HepG2 (cell line): ENCODE results near the gene GNGT2. TPM values are rescaled to one million over a fixed set of nuclear protein-coding genes. Genes with fewer than 3 reads are reported as not detected.

Experiments used
- AHDC1 ChIP-seq: sonication (generic); formaldehyde crosslinking; IDR thresholded peaks from 2 replicates; pipeline ENCODE4 v1.5.1; 2020; ENCODE audit warnings: mild to moderate bottlenecking, missing genetic modification reagents, borderline replicate concordance
- CSRNP2 ChIP-seq: sonication (generic); formaldehyde crosslinking; conservative IDR thresholded peaks from 2 replicates; pipeline ENCODE4 v1.8.0; 2022; ENCODE audit warnings: low read depth, missing genetic modification reagents
- FOXO4 ChIP-seq: sonication (generic); formaldehyde crosslinking; conservative IDR thresholded peaks from 2 replicates; pipeline ENCODE4 v1.8.1; 2023; ENCODE audit warnings: missing genetic modification reagents
- KDM5B ChIP-seq: sonication (generic); formaldehyde crosslinking; IDR thresholded peaks from 2 replicates; pipeline ENCODE4 v1.4.0; 2020; ENCODE audit warnings: missing genetic modification reagents, mild to moderate bottlenecking, borderline replicate concordance
- RFX5 ChIP-seq: IDR thresholded peaks from 2 replicates; pipeline ENCODE4 v1.6.1; 2011; ENCODE audit warnings: low read depth, low read length, improper control_type of control experiment
- ZNF318 ChIP-seq: sonication (generic); formaldehyde crosslinking; IDR thresholded peaks from 2 replicates; pipeline ENCODE4 v1.4.0; 2020; ENCODE audit warnings: mild to moderate bottlenecking, missing genetic modification reagents
- ZNF549 ChIP-seq: sonication (generic); formaldehyde crosslinking; IDR thresholded peaks from 2 replicates; pipeline ENCODE4 v1.5.0; 2020; ENCODE audit warnings: missing genetic modification reagents
- ZNF740 ChIP-seq: sonication (generic); formaldehyde crosslinking; IDR thresholded peaks from 2 replicates; pipeline ENCODE4 v1.4.0; 2020; ENCODE audit warnings: missing genetic modification reagents
- ZNF879 ChIP-seq: sonication (generic); formaldehyde crosslinking; IDR thresholded peaks from 2 replicates; pipeline ENCODE4 v1.8.1; 2023; ENCODE audit warnings: missing genetic modification reagents
- polyA plus RNA-seq, 8 experiments: library from polyadenylated mRNA; depleted of rRNA in 3 of 8; stranded (reverse) in 7 of 8; unstranded in 1 of 8; fragments of >200 nt; fragmentation: Illumina TruSeq in 4 of 8; extraction: Trizol in 4 of 8; gene quantifications; 2 replicates each; pipeline versions ENCODE4 v1.2.1 to v1.2.3, GENCODE V29; 2011 to 2016; ENCODE audit warnings: low read depth in 4 of 8, missing spikeins in 1 of 8, mixed read lengths in 1 of 8; ENCODE audit not compliant: insufficient read depth in 1 of 8
- total RNA-seq, 5 experiments: library from RNA; depleted of rRNA; stranded (reverse); fragments of >200 nt; fragmentation: Illumina TruSeq; extraction: Trizol; gene quantifications; 2 replicates each; pipeline ENCODE4 v1.2.3, GENCODE V29; 2016; ENCODE audit warnings: low read depth in 1 of 5

GNGT2 gene
- total and polyA plus RNA-seq, 2 of the 13 experiments (the other 11 are each of a cell fraction or from before 2014, with no cell fraction given), result not detected

- TF ChIP-seq ZNF740 (CRISPR knock-in tag) (no peak), KDM5B (0 out of 2 replicates have a peak, but pooled peaks have one; percentile 22), ZNF879 (no peak), ZNF318 (no peak), RFX5 (peak; percentile 62), CSRNP2 (no peak), FOXO4 (CRISPR knock-in tag) (no peak), ZNF549 (CRISPR knock-in tag) (no peak), AHDC1 (CRISPR knock-in tag) (no peak)
These were observed 20.5 kb upstream of the GNGT2 start, which contains the start of gene PHOSPHO1 (continued) for GRCh38 chr17:49230636-49231562.
